Fibroblast of villous mesenchyme (primary cell): ENCODE measurements around the gene STPG2. TPM values are rescaled to one million over a fixed set of nuclear protein-coding genes. Genes with fewer than 3 reads are reported as not detected.

Experiments
- DNase-seq: peaks from one replicate; pipeline ENCODE4 v3.0.0-alpha.2; 2010; ENCODE audit warnings: low read depth
- H3K4me3 ChIP-seq: 2 replicates; pipeline ENCODE4 v1.5.1; 2011; ENCODE audit warnings: low read depth, mild to moderate bottlenecking, low read length
- CTCF ChIP-seq: IDR thresholded peaks from 2 replicates; pipeline ENCODE4 v1.5.1; 2012; ENCODE audit warnings: low read depth, mild to moderate bottlenecking, low read length; ENCODE audit not compliant: insufficient read depth
- total RNA-seq: library from RNA; depleted of rRNA; stranded (reverse); fragments of >200 nt; gene quantifications from 2 replicates; pipeline ENCODE4 v1.2.3, GENCODE V29; 2012

STPG2 gene
- total RNA-seq, 1 donor = under 0.01 TPM

DNA sequence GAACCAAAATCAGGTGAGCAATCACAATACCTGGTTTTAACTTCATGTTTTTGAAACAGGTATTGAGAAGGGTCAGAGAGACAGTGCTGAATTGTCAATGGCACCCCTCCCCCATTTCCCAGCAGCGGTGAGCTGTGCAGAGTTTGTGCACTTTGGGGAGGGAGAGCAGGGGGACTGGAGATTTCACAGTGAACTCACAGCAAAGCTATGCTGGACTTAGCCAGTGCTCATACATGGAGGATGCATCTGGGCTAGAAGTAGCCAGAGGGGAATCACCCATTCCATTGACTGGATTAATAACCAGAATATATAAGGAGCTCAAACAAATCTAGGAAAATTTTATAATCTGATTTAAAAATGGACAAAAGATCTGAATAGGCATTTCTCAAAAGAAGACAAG, 612.6 kb downstream of the STPG2 start:
- no peak for TF ChIP-seq CTCF
- no peak for DNase-seq
- H3K4me3 ChIP-seq = no peak overlapping the region

DNA sequence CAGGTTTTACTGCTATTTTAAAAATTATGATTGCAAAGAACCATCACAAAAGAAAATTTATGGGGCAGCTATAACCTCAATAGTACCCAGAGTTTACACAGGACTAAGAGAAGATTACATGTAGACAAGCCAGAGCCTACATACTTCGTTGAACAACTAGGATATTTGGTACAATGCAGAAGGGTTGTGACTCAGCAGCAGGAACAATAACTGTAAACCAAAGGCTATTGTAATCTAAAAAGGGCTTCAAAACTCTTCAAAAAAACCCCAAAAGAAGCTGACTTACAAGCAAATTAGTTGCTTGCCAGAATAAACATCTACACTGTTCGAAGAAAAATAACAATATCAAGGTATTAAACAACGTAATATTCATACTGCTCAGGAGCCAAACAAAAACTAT, 618.0 kb downstream of the STPG2 start:
- TF ChIP-seq CTCF = no peak
- DNase-seq = no peak
- H3K4me3 ChIP-seq = no peak overlapping the region

- no peak for DNase-seq
- H3K4me3 ChIP-seq = no peak overlapping the region
- TF ChIP-seq CTCF = no peak
These were observed 625.3 kb downstream of the STPG2 start for GRCh38 chr4:97517939-97518338.

DNA sequence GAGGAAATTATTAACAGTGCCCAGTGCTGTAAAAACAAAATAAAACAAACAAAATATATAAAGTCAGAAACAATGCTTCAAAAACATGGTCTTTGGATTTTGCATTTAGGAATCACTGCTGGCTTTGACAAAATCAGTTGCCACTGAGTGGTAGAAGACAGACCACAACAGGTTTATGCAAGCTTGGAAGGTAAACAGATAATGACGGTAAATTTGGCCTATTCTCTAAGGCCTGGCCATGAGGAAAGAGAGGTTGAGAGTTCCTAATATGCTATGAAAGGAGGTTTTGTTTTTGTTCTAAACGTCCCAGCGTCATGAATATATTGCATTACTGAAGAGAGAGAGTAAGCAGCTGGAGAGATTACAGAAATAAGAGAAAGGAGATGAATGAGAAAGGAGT, 629.4 kb downstream of the STPG2 start:
- no peak overlapping the region for H3K4me3 ChIP-seq
- TF ChIP-seq CTCF = no peak
- no peak for DNase-seq

Other genes with a start within 250 kb of the STPG2 start
- gene RAP1GDS1, start 117.9 kb upstream of the STPG2 start, total RNA-seq = 78.6 and 82.5 TPM in 2 replicates